Measurements from ENCODE around the gene POLH. TPM values are rescaled to one million over a fixed set of nuclear protein-coding genes. Genes with fewer than 3 reads are reported as not detected.

Gene POLH
- total and polyA plus RNA-seq, 9 of the 15 experiments (the other 6 are each of a cell fraction or from before 2014, with no cell fraction given), result 5.8 to 31.6 (median 20.6) TPM

DNA sequence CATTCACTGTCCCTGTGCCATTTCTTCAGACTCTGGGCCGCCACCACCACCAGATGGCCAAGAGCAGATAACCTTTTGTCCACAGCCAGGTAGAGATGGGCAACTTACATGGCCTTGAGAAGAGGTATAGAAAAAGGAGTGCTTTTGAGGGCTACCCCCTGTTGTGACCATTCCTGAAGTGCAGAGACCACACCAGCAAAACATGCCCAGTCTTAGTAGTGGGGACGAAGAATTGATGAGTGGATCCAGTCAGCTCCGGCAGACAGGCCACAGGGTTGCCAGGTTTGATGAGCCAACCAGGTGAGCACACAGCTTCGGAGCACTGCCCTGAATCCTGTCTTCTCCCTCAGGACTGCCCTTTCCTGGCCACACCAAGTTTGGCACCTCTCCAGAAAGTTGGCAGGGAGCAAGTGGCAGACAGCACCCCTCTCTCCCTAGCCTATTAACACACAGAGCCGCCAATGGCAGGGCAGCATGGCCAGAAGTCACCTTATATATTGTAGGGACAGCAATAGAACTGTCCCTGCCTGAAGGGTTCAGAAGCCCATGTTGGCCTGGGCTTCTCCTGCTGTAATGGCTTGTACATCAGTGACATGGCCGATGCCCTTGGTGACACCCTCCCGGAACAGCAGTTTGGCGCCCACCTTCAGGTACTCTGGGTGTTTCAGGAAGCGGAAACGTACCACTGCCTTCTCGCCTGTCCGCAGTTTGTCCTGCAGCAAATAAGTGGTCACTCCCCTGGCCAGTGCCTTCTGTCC, 45.3 kb downstream of the POLH start (continued):
- TF ChIP-seq ZNF444 (CRISPR knock-in tag; IDR thresholded peaks at IDR 0.05) (no peak), POLR2AphosphoS2 (IDR thresholded peaks at IDR 0.05; ENCODE audit: low read length) (peak; percentile 16; the same call in 1 of the 2 replicates), CREB1 (IDR thresholded peaks at IDR 0.05) (no peak), CREB1 (CRISPR knock-in tag; IDR thresholded peaks at IDR 0.05) (0 out of 2 replicates have a peak, but pooled peaks have one; percentile 24), SMAD3 (CRISPR knock-in tag; conservative IDR thresholded peaks at IDR 0.05) (no peak), GTF3C2 (IDR thresholded peaks at IDR 0.05; ENCODE audit: borderline replicate concordance, extremely low read depth, insufficient read length) (no peak), POLR2AphosphoS5 (IDR thresholded peaks at IDR 0.05; ENCODE audit: control insufficient read depth, insufficient read depth, low read depth, low read length) (peak; percentile 39; the same call in 1 of the 2 replicates), RBM22 (IDR thresholded peaks at IDR 0.05; ENCODE audit: low read depth, low read length, poor library complexity, severe bottlenecking) (peak; percentile 69)
